T-cell (primary cell): ENCODE results near the gene STMN3. TPM values are rescaled to one million over a fixed set of nuclear protein-coding genes. Genes with fewer than 3 reads are reported as not detected.
"Not testable (repeated sequence)": the region's sequence is repeated elsewhere in the genome, so short reads cannot be mapped to it uniquely, and the experiment has no call there.

ENCODE experiments used
- ATAC-seq, 4 experiments: fragments of 200-7000 bp in 3 of 4; fragments of 150-1000 bp in 1 of 4; cut with Tn5 transposase; replicated peaks in 1 of 4; 1 replicate in 3 of 4; 2 replicates in 1 of 4; pipeline ENCODE4 v1.10.0; 2021; ENCODE audit warnings: moderate library complexity in 3 of 4, mild to moderate bottlenecking in 2 of 4, moderate number of reproducible peaks in 1 of 4
- CTCF ChIA-PET, 2 donors: fragments of 300-600 bp; sonication (Branson Sonifier 250); formaldehyde crosslinking; loops; one replicate each; lab custom pipeline; 2022; ENCODE audit warnings: antibody characterized with exemption in 2 of 2; lab: Charles Lee
- POLR2A ChIA-PET, 2 donors: fragments of 300-600 bp; sonication (Branson Sonifier 250); formaldehyde crosslinking; loops; one replicate each; lab custom pipeline; 2022; ENCODE audit warnings: antibody characterized with exemption in 2 of 2; lab: Charles Lee
- DNase-seq, 35 experiments: peaks; one replicate each; pipeline versions ENCODE4 v3.0.0 to v3.0.0-alpha.2; 2013 to 2023
- H3K27ac ChIP-seq: one replicate; pipeline ENCODE4 v1.5.1; 2013; ENCODE audit warnings: low read length
- H3K27me3 ChIP-seq, 2 experiments: replicated peaks in 1 of 2; 1 replicate in 1 of 2; 2 replicates in 1 of 2; pipeline versions ENCODE4 v1.6.1 to v1.7.0; 2013; ENCODE audit warnings: low read length in 1 of 2, mixed read lengths in 1 of 2; ENCODE audit not compliant: control insufficient read depth in 2 of 2, insufficient read depth in 2 of 2; ENCODE audit errors: extremely low read depth in 1 of 2
- H3K36me3 ChIP-seq, 2 donors: 1 replicate in 1 of 2; 2 replicates in 1 of 2; pipeline versions ENCODE4 v1.6.1 to v1.7.0; 2013; ENCODE audit warnings: low read length in 1 of 2; ENCODE audit not compliant: control insufficient read depth in 2 of 2, insufficient read depth in 1 of 2; ENCODE audit errors: extremely low read depth in 1 of 2
- H3K4me1 ChIP-seq, 2 experiments: 1 replicate in 1 of 2; 2 replicates in 1 of 2; pipeline versions ENCODE4 v1.6.1 to v1.7.0; 2013; ENCODE audit warnings: low read length in 2 of 2, mixed read lengths in 1 of 2; ENCODE audit not compliant: insufficient read depth in 2 of 2, control insufficient read depth in 1 of 2; ENCODE audit errors: extremely low read depth in 1 of 2
- H3K4me3 ChIP-seq, 2 donors: 1 replicate in 1 of 2; 2 replicates in 1 of 2; pipeline versions ENCODE4 v1.5.1 to v1.7.0; 2013; ENCODE audit warnings: mild to moderate bottlenecking in 2 of 2, low read length in 1 of 2, moderate library complexity in 1 of 2; ENCODE audit not compliant: control insufficient read depth in 1 of 2; ENCODE audit errors: extremely low read depth in 1 of 2
- H3K9me3 ChIP-seq: 2 replicates; pipeline ENCODE4 v1.7.0; 2013
- H3K27ac Mint-ChIP-seq, 2 donors: one replicate each; pipeline ENCODE4 v1.8.0; 2020 to 2021; ENCODE audit warnings: mild to moderate bottlenecking in 2 of 2, mixed read lengths in 2 of 2
- H3K27me3 Mint-ChIP-seq, 2 donors: one replicate each; pipeline ENCODE4 v1.8.0; 2021 to 2022; ENCODE audit warnings: mixed read lengths in 2 of 2
- H3K36me3 Mint-ChIP-seq: one replicate; pipeline ENCODE4 v1.8.0; 2021; ENCODE audit warnings: mixed read lengths
- H3K4me1 Mint-ChIP-seq, 3 donors: one replicate each; pipeline ENCODE4 v1.8.0; 2020 to 2022; ENCODE audit warnings: mixed read lengths in 3 of 3, mild to moderate bottlenecking in 1 of 3
- H3K4me3 Mint-ChIP-seq, 3 donors: one replicate each; pipeline ENCODE4 v1.8.0; 2020 to 2022; ENCODE audit warnings: mild to moderate bottlenecking in 3 of 3, mixed read lengths in 3 of 3, moderate library complexity in 3 of 3
- H3K9me3 Mint-ChIP-seq, 3 donors: one replicate each; pipeline ENCODE4 v1.8.0; 2020 to 2022; ENCODE audit warnings: mixed read lengths in 3 of 3
- WGBS: methylation state at CpG from one replicate; pipeline ENCODE4 v1.1.5; 2013; ENCODE audit warnings: missing lambda C conversion rate; ENCODE audit not compliant: insufficient coverage; 5-methylcytosine and 5-hydroxymethylcytosine counted together
- total RNA-seq, 35 experiments: library from RNA in 6 of 35; stranded (reverse) in 6 of 35; fragments of 120-200 nt in 1 of 35; gene quantifications; one replicate each; pipeline versions ENCODE4 v1.2.1 to v1.2.4 and lab custom pipeline; 2013 to 2026

The STMN3 gene
- total RNA-seq, 5 donors from 2014 or later (not counting 1 experiment from before 2014, with no cell fraction given), result 92.9 to 121 (median 107) TPM

DNA sequence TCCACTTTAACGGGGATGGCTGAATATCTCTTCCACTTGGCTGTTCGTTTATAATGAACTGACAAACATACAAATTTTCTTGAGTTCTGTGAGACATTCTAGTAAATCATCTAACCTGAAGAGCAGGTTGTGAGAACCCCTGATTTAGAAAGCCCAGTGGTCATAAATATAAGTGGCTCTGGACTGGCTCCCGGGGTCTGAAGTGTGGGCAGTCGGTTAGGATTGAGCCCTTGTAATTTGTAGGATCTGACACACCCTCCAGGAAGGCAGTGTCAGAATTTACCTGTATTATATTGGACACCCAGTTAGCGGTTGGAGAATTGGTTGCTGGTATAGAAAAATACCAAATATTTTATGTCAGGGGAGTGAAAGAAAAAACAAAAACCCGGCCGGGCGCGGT lies 19.5 kb downstream of the STMN3 start:
- ATAC-seq, result no peak
- Mint-ChIP-seq H3K27ac (peak overlapping the region; percentile 90 to 91), H3K4me3 (peak overlapping the region; percentile 9 to 38 (median 31)), H3K36me3 (peaks cover 6% of the 10 kb centered on the region), H3K27me3 (no peaks in the 10 kb centered on the region), H3K4me1 (peaks cover 74 to 80% (median 74%) of the 10 kb centered on the region in 3 donors), H3K9me3 (no peaks in the 10 kb centered on the region)
- H3K4me3 ChIP-seq, result no peak overlapping the region
- peak overlapping the region; percentile 72 for H3K27ac ChIP-seq
- no CpG with 5 or more reads among the region's 9 CpGs for WGBS
- CTCF ChIA-PET, result interaction anchor here in 1 of 2 donors (0.7 kb wide), 1 partner anchor 53 kb away, joined by 3 read pairs; no protein-coding TSS in a partner anchor
- no peak for DNase-seq
- no peaks in the 10 kb centered on the region for H3K9me3 ChIP-seq
- peaks cover 46 to 91% of the 10 kb centered on the region in 2 experiments for H3K4me1 ChIP-seq
- POLR2A ChIA-PET, result no interaction called here
- peaks cover 0 to 5% of the 10 kb centered on the region in 2 donors for H3K36me3 ChIP-seq
- no peaks in the 10 kb centered on the region for H3K27me3 ChIP-seq

DNA sequence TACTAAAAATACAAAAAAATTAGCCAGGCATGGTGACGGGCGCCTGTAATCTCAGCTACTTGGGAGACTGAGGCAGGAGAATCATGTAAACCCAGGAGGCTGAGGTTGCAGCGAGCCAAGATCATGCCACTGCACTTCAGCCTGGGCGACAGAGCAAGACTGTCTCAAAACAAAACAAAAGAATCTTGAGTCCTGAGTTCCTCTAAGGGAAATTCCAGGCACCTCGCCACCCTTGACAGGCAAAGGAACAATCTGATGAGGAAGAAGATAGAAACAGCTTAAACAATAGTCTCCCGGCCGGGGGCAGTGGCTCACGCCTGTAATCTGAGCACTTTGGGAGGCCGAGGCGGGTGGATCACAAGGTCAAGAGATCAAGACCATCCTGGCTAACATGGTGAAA lies 21.8 kb downstream of the STMN3 start:
- CTCF ChIA-PET, POLR2A ChIA-PET, ATAC-seq, H3K27ac ChIP-seq, H3K27me3 Mint-ChIP-seq, H3K9me3 ChIP-seq, DNase-seq, H3K9me3 Mint-ChIP-seq, H3K27me3 ChIP-seq, H3K4me3 ChIP-seq, H3K36me3 ChIP-seq: not testable (repeated sequence)
- peaks cover 37 to 76% of the 10 kb centered on the region in 2 experiments for H3K4me1 ChIP-seq
- peaks cover 13% of the 10 kb centered on the region for H3K36me3 Mint-ChIP-seq
- peaks cover 66 to 68% (median 67%) of the 10 kb centered on the region in 3 donors for H3K4me1 Mint-ChIP-seq
- 78% methylated on average over 5 of the region's 10 CpGs for WGBS
- H3K4me3 Mint-ChIP-seq, result peak overlapping the region in 1 of 3 donors; percentile 53
- peak overlapping the region; percentile 72 to 81 for H3K27ac Mint-ChIP-seq

DNA sequence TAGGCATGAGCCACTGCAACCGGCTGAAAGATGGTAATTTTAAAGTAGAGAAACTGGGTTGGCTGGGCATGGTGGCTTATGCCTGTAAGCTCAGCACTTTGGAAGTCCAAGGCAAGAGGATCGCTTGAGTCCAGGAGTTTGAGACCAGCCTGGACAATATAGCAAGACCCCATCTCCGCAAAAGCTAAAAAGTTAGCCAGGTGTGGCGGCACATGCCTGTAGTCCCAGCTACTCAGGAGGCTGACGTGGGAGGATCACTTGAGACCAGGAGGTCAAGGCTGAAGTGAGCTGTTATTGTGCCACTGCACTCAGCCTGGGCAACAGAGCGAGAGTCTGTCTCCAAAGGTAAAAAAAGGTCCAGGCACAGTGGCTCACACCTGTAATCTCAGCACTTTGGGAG lies 22.3 kb downstream of the STMN3 start:
- 97% methylated on average over 6 of the region's 6 CpGs for WGBS
- peak overlapping the region; percentile 72 to 81 for H3K27ac Mint-ChIP-seq

DNA sequence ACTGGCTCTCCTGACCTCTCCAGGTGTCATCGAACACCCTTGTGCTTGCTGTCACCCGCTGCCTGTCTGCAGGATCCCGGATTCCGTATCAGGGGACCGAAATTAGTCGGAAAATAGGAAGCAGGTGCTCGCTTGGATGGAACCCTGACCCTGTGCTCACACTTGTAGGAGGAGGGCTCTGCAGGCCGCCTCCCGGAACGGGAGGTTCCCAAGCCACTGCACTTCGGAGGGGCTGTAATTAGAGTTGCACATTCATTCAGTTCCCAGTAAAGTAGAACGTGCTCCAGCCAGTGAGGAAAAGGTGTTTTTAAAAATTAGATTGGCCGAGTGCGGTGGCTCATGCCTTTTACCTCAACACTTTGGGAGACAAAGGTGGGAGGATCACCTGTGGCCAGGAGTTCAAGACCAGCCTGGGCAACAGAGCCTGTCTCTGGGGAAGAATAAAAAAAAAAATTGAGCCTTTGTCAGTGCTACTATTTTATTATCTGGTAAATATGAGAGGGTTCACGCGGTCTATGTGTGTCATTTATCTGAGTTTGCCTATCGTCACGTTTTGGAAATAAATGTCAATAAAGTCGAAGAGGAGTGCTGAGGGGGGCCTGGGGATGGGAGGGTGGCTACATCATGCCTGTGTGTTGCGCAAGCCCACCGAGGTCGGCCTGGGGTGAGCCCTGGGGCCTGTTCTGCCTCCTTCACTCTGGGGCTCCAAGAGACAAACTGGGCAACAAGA lies 24.8 kb downstream of the STMN3 start:
- Mint-ChIP-seq H3K9me3 (no peaks in the 10 kb centered on the region), H3K4me3 (peak overlapping the region; percentile 98 to 99 (median 99)), H3K36me3 (peaks cover 13% of the 10 kb centered on the region), H3K27ac (peak overlapping the region; percentile 97 to 99), H3K4me1 (peaks cover 45 to 53% (median 51%) of the 10 kb centered on the region in 3 donors), H3K27me3 (no peaks in the 10 kb centered on the region)
- H3K4me1 ChIP-seq, result peaks cover 23 to 60% of the 10 kb centered on the region in 2 experiments
- peaks cover 0 to 8% of the 10 kb centered on the region in 2 donors for H3K36me3 ChIP-seq
- H3K27ac ChIP-seq, result peak overlapping the region; percentile 29
- ChIA-PET POLR2A (no interaction called here), CTCF (no interaction called here)
- H3K9me3 ChIP-seq, result no peaks in the 10 kb centered on the region
- H3K4me3 ChIP-seq, result peak overlapping the region; percentile 84 to 98
- WGBS, result 4% methylated on average over 16 of the region's 22 CpGs
- DNase-seq, result peak in 15 of 35 experiments; percentile 23 to 65 (median 48)
- no peaks in the 10 kb centered on the region for H3K27me3 ChIP-seq
- ATAC-seq, result peak in 2 of 4 experiments; percentile 22 to 23

More for the DNA sequence above, 22.3 kb downstream of the STMN3 start:
- peak overlapping the region in 1 of 3 donors; percentile 53 for H3K4me3 Mint-ChIP-seq
- ATAC-seq, H3K9me3 Mint-ChIP-seq, H3K27me3 ChIP-seq, H3K27me3 Mint-ChIP-seq, H3K4me3 ChIP-seq, H3K36me3 ChIP-seq, DNase-seq, H3K27ac ChIP-seq, CTCF ChIA-PET, H3K9me3 ChIP-seq, POLR2A ChIA-PET: not testable (repeated sequence)
- peaks cover 35 to 73% of the 10 kb centered on the region in 2 experiments for H3K4me1 ChIP-seq
- H3K36me3 Mint-ChIP-seq, result peaks cover 13% of the 10 kb centered on the region
- H3K4me1 Mint-ChIP-seq, result peaks cover 63 to 65% (median 63%) of the 10 kb centered on the region in 3 donors

DNA sequence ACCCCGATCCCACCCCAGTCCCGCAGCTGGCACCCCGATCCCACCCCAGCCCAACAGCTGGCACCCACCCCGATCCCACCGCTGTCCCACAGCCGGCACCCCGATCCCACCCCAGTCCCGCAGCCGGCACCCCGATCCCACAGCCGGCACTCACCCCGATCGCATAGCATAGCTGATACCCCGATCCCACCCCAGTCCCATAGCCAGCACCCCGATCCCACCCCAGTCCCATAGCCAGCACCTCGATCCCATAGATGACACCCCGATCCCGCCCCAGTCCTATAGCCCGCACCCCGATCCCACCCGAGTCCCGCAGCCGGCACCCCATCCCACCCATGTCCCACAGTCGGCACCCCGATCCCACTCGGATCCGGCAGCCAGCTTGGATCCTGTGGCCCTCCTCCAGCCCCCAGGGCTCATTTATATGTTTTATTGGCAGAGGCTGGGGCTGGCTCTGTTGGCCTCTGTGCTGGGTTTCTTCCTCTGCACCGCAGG lies 25.4 kb downstream of the STMN3 start:
- Mint-ChIP-seq H3K4me3 (peak overlapping the region; percentile 98 to 99 (median 99)), H3K36me3 (peaks cover 13% of the 10 kb centered on the region), H3K9me3 (no peaks in the 10 kb centered on the region), H3K4me1 (peaks cover 41 to 50% (median 48%) of the 10 kb centered on the region in 3 donors), H3K27me3 (no peaks in the 10 kb centered on the region), H3K27ac (peak overlapping the region; percentile 97 to 99)
- DNase-seq (peak in 2 of 35 experiments; percentile 6 to 13), ATAC-seq (peak in 2 of 4 experiments; percentile 0 to 1)
- peaks cover 0 to 8% of the 10 kb centered on the region in 2 donors for H3K36me3 ChIP-seq
- H3K27ac ChIP-seq, result peak overlapping the region; percentile 69
- H3K9me3 ChIP-seq, result no peaks in the 10 kb centered on the region
- peaks cover 20 to 54% of the 10 kb centered on the region in 2 experiments for H3K4me1 ChIP-seq
- ChIA-PET POLR2A (interaction anchor here (0.8 to 1.2 kb wide), 2 partner anchors 14 kb away, joined by 14 to 21 read pairs; no protein-coding TSS in a partner anchor), CTCF (interaction anchor here in 1 of 2 donors (1.7 kb wide), 1 partner anchor 14 kb away, joined by 9 read pairs; no protein-coding TSS in a partner anchor)
- WGBS, result 1% methylated on average over 21 of the region's 28 CpGs
- H3K4me3 ChIP-seq, result peak overlapping the region; percentile 84 to 98
- no peaks in the 10 kb centered on the region for H3K27me3 ChIP-seq

DNA sequence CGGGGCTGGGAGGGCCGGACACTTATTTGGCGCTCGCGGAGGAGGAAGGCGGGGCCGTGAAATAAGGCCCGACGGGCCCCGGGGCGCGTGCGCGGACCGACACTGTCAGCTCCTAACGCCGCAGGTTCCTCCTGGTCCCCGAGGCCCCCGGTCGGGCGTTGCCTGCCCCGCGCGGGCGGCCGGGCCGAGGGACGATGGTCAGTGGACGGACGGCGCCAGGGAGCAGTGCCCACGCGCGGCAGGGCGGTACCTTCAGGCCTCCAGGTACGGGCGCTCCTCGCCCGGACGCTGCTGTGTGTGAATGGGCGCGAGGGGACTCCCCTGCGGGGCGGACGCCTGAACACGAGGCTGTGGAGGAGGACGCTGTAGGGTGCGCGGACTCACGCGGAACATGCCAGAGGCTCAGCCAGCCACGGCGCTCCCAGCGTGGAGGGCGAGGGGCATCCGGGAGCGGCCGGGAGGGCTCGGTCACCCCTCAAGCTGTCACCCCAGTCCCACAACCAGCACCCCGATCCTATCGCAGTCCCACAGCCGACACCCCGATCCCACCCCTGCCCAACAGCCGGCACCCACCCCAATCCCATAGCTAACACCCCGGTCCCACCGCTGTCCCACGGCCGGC lies 26.0 kb downstream of the STMN3 start:
- Histone ChIP-seq H3K9me3 (no peaks in the 10 kb centered on the region), H3K36me3 (peaks cover 0 to 8% of the 10 kb centered on the region in 2 donors), H3K27me3 (no peaks in the 10 kb centered on the region), H3K4me1 (peaks cover 14 to 53% of the 10 kb centered on the region in 2 experiments), H3K27ac (peak overlapping the region; percentile 69), H3K4me3 (peak overlapping the region; percentile 84 to 98)
- peak; percentile 79 to 83 (median 80) for ATAC-seq
- Mint-ChIP-seq H3K9me3 (no peaks in the 10 kb centered on the region), H3K4me3 (peak overlapping the region; percentile 98 to 99 (median 99)), H3K27me3 (no peaks in the 10 kb centered on the region), H3K36me3 (peaks cover 13% of the 10 kb centered on the region), H3K4me1 (peaks cover 41 to 49% (median 48%) of the 10 kb centered on the region in 3 donors), H3K27ac (peak overlapping the region; percentile 85 to 86)
- ChIA-PET CTCF (interaction anchor here in 1 of 2 donors (0.6 to 1.7 kb wide), 3 partner anchors 8 to 14 kb away, joined by 3 to 9 read pairs (median 4); no protein-coding TSS in a partner anchor), POLR2A (interaction anchor here (0.8 to 1.2 kb wide), 2 partner anchors 14 kb away, joined by 14 to 21 read pairs; no protein-coding TSS in a partner anchor)
- peak in 34 of 35 experiments; percentile 71 to 97 (median 92) for DNase-seq
- WGBS, result 0% methylated on average over 64 of the region's 68 CpGs
